H1 (cell line): Measurements from ENCODE around the gene CYP4F11. TPM values are rescaled to one million over a fixed set of nuclear protein-coding genes. Genes with fewer than 3 reads are reported as not detected.

ENCODE experiments used
- ASH2L ChIP-seq: fragments of 200-600, 300-600 bp; sonication (generic); IDR thresholded peaks from one replicate; pipeline ENCODE4 v1.7.1; 2017; ENCODE audit warnings: low read length
- BACH1 ChIP-seq: IDR thresholded peaks from 2 replicates; pipeline ENCODE4 v1.6.1; 2012; ENCODE audit warnings: low read length, improper control_type of control experiment
- EZH2 ChIP-seq: fragments of 200-600 bp; sonication (generic); IDR thresholded peaks from 2 replicates; pipeline ENCODE4 v1.7.1; 2012; ENCODE audit warnings: low read depth, mild to moderate bottlenecking, moderate library complexity, low read length, inconsistent platforms; ENCODE audit not compliant: severe bottlenecking
- polyA plus RNA-seq, 7 experiments: library from polyadenylated mRNA; depleted of rRNA in 3 of 7; stranded (reverse) in 5 of 7; unstranded in 2 of 7; fragments of >200 nt in 5 of 7; fragments of 200-250 nt in 2 of 7; gene quantifications; 1 replicate in 5 of 7; 2 replicates in 1 of 7; 4 replicates in 1 of 7; pipeline versions ENCODE4 v1.2.1 to v1.2.3, GENCODE V29; 2011 to 2013; ENCODE audit warnings: missing spikeins in 2 of 7, mixed read lengths in 2 of 7
- total RNA-seq: library from RNA; stranded (reverse); fragmentation: NEBNext Ultra II Directional; extraction: Animal tissue kit (Norgen Biotek cat#: 25700); gene quantifications from 2 replicates; pipeline ENCODE4 v1.2.1, GENCODE V29; 2021
- TF ChIP-seq, protein P1 (sequence below): fragments of 300-600 bp; sonication (generic); IDR thresholded peaks from 2 replicates; pipeline ENCODE4 v1.7.1; 2012; ENCODE audit warnings: low read length, moderate library complexity, mild to moderate bottlenecking, inconsistent platforms; ENCODE audit not compliant: insufficient replicate concordance

The CYP4F11 gene
- total and polyA plus RNA-seq, 2 of the 8 experiments (the other 6 are each of a cell fraction or from before 2014, with no cell fraction given) = not detected

GRCh38 chr19:15892012-15892411 is 42.3 kb downstream of the CYP4F11 start (continued):
- TF ChIP-seq, protein P1, sequence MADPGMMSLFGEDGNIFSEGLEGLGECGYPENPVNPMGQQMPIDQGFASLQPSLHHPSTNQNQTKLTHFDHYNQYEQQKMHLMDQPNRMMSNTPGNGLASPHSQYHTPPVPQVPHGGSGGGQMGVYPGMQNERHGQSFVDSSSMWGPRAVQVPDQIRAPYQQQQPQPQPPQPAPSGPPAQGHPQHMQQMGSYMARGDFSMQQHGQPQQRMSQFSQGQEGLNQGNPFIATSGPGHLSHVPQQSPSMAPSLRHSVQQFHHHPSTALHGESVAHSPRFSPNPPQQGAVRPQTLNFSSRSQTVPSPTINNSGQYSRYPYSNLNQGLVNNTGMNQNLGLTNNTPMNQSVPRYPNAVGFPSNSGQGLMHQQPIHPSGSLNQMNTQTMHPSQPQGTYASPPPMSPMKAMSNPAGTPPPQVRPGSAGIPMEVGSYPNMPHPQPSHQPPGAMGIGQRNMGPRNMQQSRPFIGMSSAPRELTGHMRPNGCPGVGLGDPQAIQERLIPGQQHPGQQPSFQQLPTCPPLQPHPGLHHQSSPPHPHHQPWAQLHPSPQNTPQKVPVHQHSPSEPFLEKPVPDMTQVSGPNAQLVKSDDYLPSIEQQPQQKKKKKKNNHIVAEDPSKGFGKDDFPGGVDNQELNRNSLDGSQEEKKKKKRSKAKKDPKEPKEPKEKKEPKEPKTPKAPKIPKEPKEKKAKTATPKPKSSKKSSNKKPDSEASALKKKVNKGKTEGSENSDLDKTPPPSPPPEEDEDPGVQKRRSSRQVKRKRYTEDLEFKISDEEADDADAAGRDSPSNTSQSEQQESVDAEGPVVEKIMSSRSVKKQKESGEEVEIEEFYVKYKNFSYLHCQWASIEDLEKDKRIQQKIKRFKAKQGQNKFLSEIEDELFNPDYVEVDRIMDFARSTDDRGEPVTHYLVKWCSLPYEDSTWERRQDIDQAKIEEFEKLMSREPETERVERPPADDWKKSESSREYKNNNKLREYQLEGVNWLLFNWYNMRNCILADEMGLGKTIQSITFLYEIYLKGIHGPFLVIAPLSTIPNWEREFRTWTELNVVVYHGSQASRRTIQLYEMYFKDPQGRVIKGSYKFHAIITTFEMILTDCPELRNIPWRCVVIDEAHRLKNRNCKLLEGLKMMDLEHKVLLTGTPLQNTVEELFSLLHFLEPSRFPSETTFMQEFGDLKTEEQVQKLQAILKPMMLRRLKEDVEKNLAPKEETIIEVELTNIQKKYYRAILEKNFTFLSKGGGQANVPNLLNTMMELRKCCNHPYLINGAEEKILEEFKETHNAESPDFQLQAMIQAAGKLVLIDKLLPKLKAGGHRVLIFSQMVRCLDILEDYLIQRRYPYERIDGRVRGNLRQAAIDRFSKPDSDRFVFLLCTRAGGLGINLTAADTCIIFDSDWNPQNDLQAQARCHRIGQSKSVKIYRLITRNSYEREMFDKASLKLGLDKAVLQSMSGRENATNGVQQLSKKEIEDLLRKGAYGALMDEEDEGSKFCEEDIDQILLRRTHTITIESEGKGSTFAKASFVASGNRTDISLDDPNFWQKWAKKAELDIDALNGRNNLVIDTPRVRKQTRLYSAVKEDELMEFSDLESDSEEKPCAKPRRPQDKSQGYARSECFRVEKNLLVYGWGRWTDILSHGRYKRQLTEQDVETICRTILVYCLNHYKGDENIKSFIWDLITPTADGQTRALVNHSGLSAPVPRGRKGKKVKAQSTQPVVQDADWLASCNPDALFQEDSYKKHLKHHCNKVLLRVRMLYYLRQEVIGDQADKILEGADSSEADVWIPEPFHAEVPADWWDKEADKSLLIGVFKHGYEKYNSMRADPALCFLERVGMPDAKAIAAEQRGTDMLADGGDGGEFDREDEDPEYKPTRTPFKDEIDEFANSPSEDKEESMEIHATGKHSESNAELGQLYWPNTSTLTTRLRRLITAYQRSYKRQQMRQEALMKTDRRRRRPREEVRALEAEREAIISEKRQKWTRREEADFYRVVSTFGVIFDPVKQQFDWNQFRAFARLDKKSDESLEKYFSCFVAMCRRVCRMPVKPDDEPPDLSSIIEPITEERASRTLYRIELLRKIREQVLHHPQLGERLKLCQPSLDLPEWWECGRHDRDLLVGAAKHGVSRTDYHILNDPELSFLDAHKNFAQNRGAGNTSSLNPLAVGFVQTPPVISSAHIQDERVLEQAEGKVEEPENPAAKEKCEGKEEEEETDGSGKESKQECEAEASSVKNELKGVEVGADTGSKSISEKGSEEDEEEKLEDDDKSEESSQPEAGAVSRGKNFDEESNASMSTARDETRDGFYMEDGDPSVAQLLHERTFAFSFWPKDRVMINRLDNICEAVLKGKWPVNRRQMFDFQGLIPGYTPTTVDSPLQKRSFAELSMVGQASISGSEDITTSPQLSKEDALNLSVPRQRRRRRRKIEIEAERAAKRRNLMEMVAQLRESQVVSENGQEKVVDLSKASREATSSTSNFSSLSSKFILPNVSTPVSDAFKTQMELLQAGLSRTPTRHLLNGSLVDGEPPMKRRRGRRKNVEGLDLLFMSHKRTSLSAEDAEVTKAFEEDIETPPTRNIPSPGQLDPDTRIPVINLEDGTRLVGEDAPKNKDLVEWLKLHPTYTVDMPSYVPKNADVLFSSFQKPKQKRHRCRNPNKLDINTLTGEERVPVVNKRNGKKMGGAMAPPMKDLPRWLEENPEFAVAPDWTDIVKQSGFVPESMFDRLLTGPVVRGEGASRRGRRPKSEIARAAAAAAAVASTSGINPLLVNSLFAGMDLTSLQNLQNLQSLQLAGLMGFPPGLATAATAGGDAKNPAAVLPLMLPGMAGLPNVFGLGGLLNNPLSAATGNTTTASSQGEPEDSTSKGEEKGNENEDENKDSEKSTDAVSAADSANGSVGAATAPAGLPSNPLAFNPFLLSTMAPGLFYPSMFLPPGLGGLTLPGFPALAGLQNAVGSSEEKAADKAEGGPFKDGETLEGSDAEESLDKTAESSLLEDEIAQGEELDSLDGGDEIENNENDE = no peak
- TF ChIP-seq BACH1 = no peak
- no peak for TF ChIP-seq EZH2
- TF ChIP-seq ASH2L = no peak
- TF ChIP-seq, all 59 proteins: peak for 0
